Fibroblast of lung (primary cell): Measurements from ENCODE around the gene KRTAP10-5.
"Not testable (repeated sequence)": the region's sequence is repeated elsewhere in the genome, so short reads cannot be mapped to it uniquely, and the experiment has no call there.

ENCODE experiments used
- EZH2 ChIP-seq: IDR thresholded peaks from 2 replicates; pipeline ENCODE4 v1.5.1; 2012; ENCODE audit warnings: low read length, control low read depth, mild to moderate bottlenecking; ENCODE audit errors: missing control alignments
- TF ChIP-seq, protein P1 (sequence below), 2 donors: IDR thresholded peaks in 1 of 2; conservative IDR thresholded peaks in 1 of 2; 1 replicate in 1 of 2; 2 replicates in 1 of 2; pipeline ENCODE4 v1.5.1; 2011 to 2012; ENCODE audit warnings: low read length in 2 of 2, control low read depth in 1 of 2, inconsistent platforms in 1 of 2, low read depth in 1 of 2, mild to moderate bottlenecking in 1 of 2

DNA sequence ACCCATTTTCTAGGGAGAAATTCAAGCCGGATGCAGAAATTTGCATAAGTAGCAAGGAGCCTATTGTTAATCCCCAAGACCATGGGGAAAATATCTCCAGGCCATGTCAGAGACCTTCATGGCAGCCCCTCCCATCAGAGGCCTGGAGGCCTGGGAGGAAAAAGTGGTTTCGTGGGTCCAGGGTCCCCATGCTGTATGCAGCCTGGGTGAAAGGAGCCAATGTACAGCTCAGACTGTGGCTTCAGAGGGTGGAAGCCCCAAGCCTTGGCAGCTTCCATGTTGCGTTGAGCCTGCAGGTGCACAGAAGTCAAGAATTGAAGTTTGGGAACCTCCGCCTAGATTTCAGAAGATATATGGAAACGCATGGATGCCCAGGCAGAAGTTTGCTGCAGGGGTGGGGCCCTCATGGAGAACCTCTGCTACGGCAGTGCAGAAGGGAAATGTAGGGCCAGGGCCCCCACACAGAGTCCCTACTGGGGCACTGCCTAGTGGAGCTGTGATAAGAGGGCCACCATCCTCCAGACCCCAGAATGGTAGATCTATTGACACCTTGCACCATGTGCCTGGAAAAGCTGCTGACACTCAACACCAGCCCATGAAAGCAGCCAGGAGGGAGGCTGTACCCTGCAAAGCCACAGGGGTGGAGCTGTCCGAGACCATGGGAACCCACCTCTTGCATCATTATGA is 29.9 kb upstream of the KRTAP10-5 start:
- not testable (repeated sequence) for TF ChIP-seq EZH2
- TF ChIP-seq, protein P1, sequence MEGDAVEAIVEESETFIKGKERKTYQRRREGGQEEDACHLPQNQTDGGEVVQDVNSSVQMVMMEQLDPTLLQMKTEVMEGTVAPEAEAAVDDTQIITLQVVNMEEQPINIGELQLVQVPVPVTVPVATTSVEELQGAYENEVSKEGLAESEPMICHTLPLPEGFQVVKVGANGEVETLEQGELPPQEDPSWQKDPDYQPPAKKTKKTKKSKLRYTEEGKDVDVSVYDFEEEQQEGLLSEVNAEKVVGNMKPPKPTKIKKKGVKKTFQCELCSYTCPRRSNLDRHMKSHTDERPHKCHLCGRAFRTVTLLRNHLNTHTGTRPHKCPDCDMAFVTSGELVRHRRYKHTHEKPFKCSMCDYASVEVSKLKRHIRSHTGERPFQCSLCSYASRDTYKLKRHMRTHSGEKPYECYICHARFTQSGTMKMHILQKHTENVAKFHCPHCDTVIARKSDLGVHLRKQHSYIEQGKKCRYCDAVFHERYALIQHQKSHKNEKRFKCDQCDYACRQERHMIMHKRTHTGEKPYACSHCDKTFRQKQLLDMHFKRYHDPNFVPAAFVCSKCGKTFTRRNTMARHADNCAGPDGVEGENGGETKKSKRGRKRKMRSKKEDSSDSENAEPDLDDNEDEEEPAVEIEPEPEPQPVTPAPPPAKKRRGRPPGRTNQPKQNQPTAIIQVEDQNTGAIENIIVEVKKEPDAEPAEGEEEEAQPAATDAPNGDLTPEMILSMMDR (conservative IDR thresholded peaks at IDR 0.05 in 1 of 2, IDR thresholded peaks at IDR 0.05 in 1 of 2; ENCODE audit: low read depth in 1 of 2, low read length in 2 of 2) = not testable (repeated sequence)
